Caco-2 (cell line): ENCODE data around the gene SHB. TPM values are rescaled to one million over a fixed set of nuclear protein-coding genes. Genes with fewer than 3 reads are reported as not detected.

Source experiments
- BruUV-seq: library from RNA; stranded (reverse); fragments of 400-500 nt; replicated peaks from 2 replicates; lab custom pipeline; 2021; lab: Mats Ljungman, UMichigan
- CTCF ChIA-PET: fragments of 300-600 bp; sonication (Branson Sonifier 250); formaldehyde crosslinking; loops from one replicate; lab custom pipeline; 2022; ENCODE audit warnings: antibody characterized with exemption; lab: Charles Lee
- POLR2A ChIA-PET: fragments of 300-600 bp; sonication (Branson Sonifier 250); formaldehyde crosslinking; loops from one replicate; lab custom pipeline; 2022; ENCODE audit warnings: antibody characterized with exemption; lab: Charles Lee
- DNase-seq, 2 experiments: peaks; one replicate each; pipeline versions ENCODE4 v3.0.0 to v3.0.0-alpha.2; 2020 to 2022
- H3K27me3 ChIP-seq: replicated peaks from 2 replicates; pipeline ENCODE4 v1.6.0; 2011; ENCODE audit warnings: low read length; ENCODE audit not compliant: control insufficient read depth, insufficient read depth
- H3K36me3 ChIP-seq: 2 replicates; pipeline ENCODE4 v1.5.1; 2011; ENCODE audit warnings: low read length; ENCODE audit not compliant: control insufficient read depth, insufficient read depth
- H3K4me1 ChIP-seq: fragments of 250-450 bp; sonication (Bioruptor Pico); 2 replicates; pipeline ENCODE4 v1.5.1; 2020; ENCODE audit warnings: mild to moderate bottlenecking
- H3K4me3 ChIP-seq: 2 replicates; pipeline ENCODE4 v1.5.1; 2011; ENCODE audit warnings: low read depth, mild to moderate bottlenecking, control low read depth, low read length
- H3K9me3 ChIP-seq: fragments of 250-450 bp; sonication (Bioruptor Pico); 2 replicates; pipeline ENCODE4 v1.5.1; 2020; ENCODE audit warnings: mild to moderate bottlenecking, moderate library complexity
- H3K27ac Mint-ChIP-seq: one replicate; pipeline ENCODE4 v1.8.0; 2022; ENCODE audit warnings: mixed read lengths; ENCODE audit not compliant: unreplicated experiment
- H3K27me3 Mint-ChIP-seq: one replicate; pipeline ENCODE4 v1.8.0; 2022; ENCODE audit warnings: mixed read lengths; ENCODE audit not compliant: insufficient read depth, unreplicated experiment
- H3K36me3 Mint-ChIP-seq: one replicate; pipeline ENCODE4 v1.8.0; 2022; ENCODE audit warnings: mild to moderate bottlenecking, mixed read lengths; ENCODE audit not compliant: insufficient read depth, unreplicated experiment
- H3K4me1 Mint-ChIP-seq: one replicate; pipeline ENCODE4 v1.8.0; 2022; ENCODE audit warnings: low read depth, mixed read lengths; ENCODE audit not compliant: unreplicated experiment
- H3K4me3 Mint-ChIP-seq: one replicate; pipeline ENCODE4 v1.8.0; 2022; ENCODE audit warnings: mild to moderate bottlenecking, moderate library complexity, mixed read lengths; ENCODE audit not compliant: unreplicated experiment
- H3K9me3 Mint-ChIP-seq: one replicate; pipeline ENCODE4 v1.8.0; 2022; ENCODE audit warnings: mixed read lengths; ENCODE audit not compliant: unreplicated experiment
- CTCF ChIP-seq, 2 experiments: fragments of 200-600 bp in 1 of 2; IDR thresholded peaks; 1 replicate in 1 of 2; 2 replicates in 1 of 2; pipeline versions ENCODE4 v1.5.1 to v1.8.0; 2011 to 2022; ENCODE audit warnings: antibody characterized with exemption in 1 of 2, control low read depth in 1 of 2, inconsistent platforms in 1 of 2, low read depth in 1 of 2, low read length in 1 of 2, mild to moderate bottlenecking in 1 of 2, moderate library complexity in 1 of 2; ENCODE audit not compliant: insufficient read depth in 1 of 2, severe bottlenecking in 1 of 2, unreplicated experiment in 1 of 2
- intact Hi-C: fragments of 100-400 bp; cut with micrococcal nuclease; formaldehyde crosslinking; loops from one replicate; pipeline ENCODE4 v1.10.0; 2022; ENCODE audit not compliant: unreplicated experiment
- total RNA-seq: library from RNA; stranded (reverse); gene quantifications from 2 replicates; pipeline ENCODE4 v1.2.3, GENCODE V29; 2022

The SHB gene
- total RNA-seq, 1 experiment from 2014 or later: 18.3 TPM

- intact Hi-C loops: no loop called here
- DNase-seq: no peak
- BruUV-seq: no TSS peak
- H3K9me3 ChIP-seq: no peaks in the 10 kb centered on the region
- ChIA-PET POLR2A (no interaction called here), CTCF (no interaction called here)
- no peaks in the 10 kb centered on the region for H3K27me3 ChIP-seq
- Mint-ChIP-seq H3K4me3 (no peak overlapping the region), H3K27ac (no peak overlapping the region), H3K4me1 (peaks cover 11% of the 10 kb centered on the region), H3K9me3 (no peaks in the 10 kb centered on the region), H3K27me3 (peaks cover 3% of the 10 kb centered on the region), H3K36me3 (no peaks in the 10 kb centered on the region)
- no peak for TF ChIP-seq CTCF (IDR thresholded peaks at IDR 0.05; ENCODE audit: insufficient read depth in 1 of 2, low read depth in 1 of 2, low read length in 1 of 2, severe bottlenecking in 1 of 2, unreplicated experiment in 1 of 2)
- H3K4me1 ChIP-seq: peaks cover 12% of the 10 kb centered on the region
- no peak overlapping the region for H3K4me3 ChIP-seq
- H3K36me3 ChIP-seq: no peaks in the 10 kb centered on the region
Observed at GRCh38 chr9:38110476-38110875, 41.4 kb upstream of the SHB start.

GRCh38 chr9:38109601-38110000 is 40.6 kb upstream of the SHB start:
- no peak overlapping the region for H3K4me3 ChIP-seq
- Mint-ChIP-seq H3K36me3 (no peaks in the 10 kb centered on the region), H3K27ac (no peak overlapping the region), H3K4me1 (peaks cover 11% of the 10 kb centered on the region), H3K9me3 (no peaks in the 10 kb centered on the region), H3K27me3 (peaks cover 3% of the 10 kb centered on the region), H3K4me3 (no peak overlapping the region)
- DNase-seq: no peak
- H3K27me3 ChIP-seq: no peaks in the 10 kb centered on the region
- CTCF ChIA-PET: no interaction called here
- TF ChIP-seq CTCF (IDR thresholded peaks at IDR 0.05; ENCODE audit: insufficient read depth in 1 of 2, low read depth in 1 of 2, low read length in 1 of 2, severe bottlenecking in 1 of 2, unreplicated experiment in 1 of 2): no peak
- peaks cover 12% of the 10 kb centered on the region for H3K4me1 ChIP-seq
- no TSS peak for BruUV-seq
- H3K36me3 ChIP-seq: no peaks in the 10 kb centered on the region
- H3K9me3 ChIP-seq: no peaks in the 10 kb centered on the region
- intact Hi-C loops: no loop called here
- POLR2A ChIA-PET: no interaction called here

- Mint-ChIP-seq H3K27me3 (peaks cover 3% of the 10 kb centered on the region), H3K36me3 (no peaks in the 10 kb centered on the region), H3K4me1 (peaks cover 11% of the 10 kb centered on the region), H3K4me3 (no peak overlapping the region), H3K9me3 (no peaks in the 10 kb centered on the region), H3K27ac (no peak overlapping the region)
- Histone ChIP-seq H3K4me1 (peaks cover 12% of the 10 kb centered on the region), H3K36me3 (no peaks in the 10 kb centered on the region), H3K9me3 (no peaks in the 10 kb centered on the region), H3K27me3 (no peaks in the 10 kb centered on the region), H3K4me3 (no peak overlapping the region)
- no peak for TF ChIP-seq CTCF (IDR thresholded peaks at IDR 0.05; ENCODE audit: insufficient read depth in 1 of 2, low read depth in 1 of 2, low read length in 1 of 2, severe bottlenecking in 1 of 2, unreplicated experiment in 1 of 2)
- DNase-seq: no peak
- intact Hi-C loops: no loop called here
- CTCF ChIA-PET: interaction anchor here (1.1 kb wide), 1 partner anchor 156 kb away, joined by 3 read pairs; no protein-coding TSS in a partner anchor
- no TSS peak for BruUV-seq
- POLR2A ChIA-PET: interaction anchor here (0.8 kb wide), 1 partner anchor 329 kb away, joined by 3 read pairs; no protein-coding TSS in a partner anchor
Observed at GRCh38 chr9:38108326-38108725, 39.3 kb upstream of the SHB start.
